Smooth muscle cell of the brain vasculature (primary cell): ENCODE measurements around the gene KRTAP10-10.
"Not testable (repeated sequence)": the region's sequence is repeated elsewhere in the genome, so short reads cannot be mapped to it uniquely, and the experiment has no call there.

Experiments
- DNase-seq: peaks from one replicate; pipeline ENCODE4 v3.0.0-alpha.2; 2012; ENCODE audit warnings: low read depth, low spot score

Gene KRTAP10-10

DNA sequence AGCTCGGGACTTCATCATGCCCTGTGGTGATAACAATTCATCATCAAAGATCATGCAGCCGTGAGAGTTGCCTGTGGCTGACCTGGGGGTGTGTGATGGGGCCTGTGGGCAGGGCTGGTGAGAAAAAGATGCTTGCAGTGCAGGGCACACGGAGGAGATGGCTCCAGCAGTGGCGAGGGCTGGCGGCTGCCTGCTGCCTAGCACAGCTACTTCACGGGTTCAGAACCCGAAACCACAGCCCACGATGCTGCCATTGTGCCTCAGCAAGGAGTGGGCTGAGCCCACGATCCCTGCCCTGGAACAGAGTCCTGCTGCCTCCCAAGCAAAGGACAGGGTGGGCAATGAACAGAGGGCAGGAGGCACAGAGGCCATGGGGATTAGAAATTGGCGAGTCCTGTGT lies 10.9 kb upstream of the KRTAP10-10 start:
- DNase-seq: no peak

DNA sequence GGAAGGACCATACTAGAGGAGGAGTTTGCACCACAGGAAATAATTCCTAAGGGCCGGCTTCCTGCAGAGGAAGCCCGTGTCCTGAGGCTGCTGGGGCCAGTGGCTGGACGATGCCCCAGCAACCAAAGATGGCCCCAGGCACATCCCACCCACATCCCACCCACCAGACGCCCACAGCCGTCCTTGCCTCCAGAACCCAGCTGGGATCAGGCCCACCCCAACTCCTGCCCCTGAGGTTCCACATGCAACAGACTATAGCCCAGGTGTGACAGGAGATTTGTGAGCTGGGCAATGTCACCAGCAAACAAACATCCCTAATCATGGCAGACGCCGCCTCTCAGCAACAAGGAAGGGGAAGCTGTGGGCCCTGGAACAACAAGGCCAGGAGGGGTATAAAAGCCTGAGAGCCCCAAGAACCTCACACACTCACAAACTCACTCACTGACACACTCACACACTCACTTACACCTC lies 10.4 kb upstream of the KRTAP10-10 start, which contains the start of gene KRTAP10-9:
Gene KRTAP10-9 (plus strand): TSS at position 421 of the 471 bp plus-strand sequence. CDS start 79 bp downstream, outside the sequence.
- DNase-seq: no peak

DNA sequence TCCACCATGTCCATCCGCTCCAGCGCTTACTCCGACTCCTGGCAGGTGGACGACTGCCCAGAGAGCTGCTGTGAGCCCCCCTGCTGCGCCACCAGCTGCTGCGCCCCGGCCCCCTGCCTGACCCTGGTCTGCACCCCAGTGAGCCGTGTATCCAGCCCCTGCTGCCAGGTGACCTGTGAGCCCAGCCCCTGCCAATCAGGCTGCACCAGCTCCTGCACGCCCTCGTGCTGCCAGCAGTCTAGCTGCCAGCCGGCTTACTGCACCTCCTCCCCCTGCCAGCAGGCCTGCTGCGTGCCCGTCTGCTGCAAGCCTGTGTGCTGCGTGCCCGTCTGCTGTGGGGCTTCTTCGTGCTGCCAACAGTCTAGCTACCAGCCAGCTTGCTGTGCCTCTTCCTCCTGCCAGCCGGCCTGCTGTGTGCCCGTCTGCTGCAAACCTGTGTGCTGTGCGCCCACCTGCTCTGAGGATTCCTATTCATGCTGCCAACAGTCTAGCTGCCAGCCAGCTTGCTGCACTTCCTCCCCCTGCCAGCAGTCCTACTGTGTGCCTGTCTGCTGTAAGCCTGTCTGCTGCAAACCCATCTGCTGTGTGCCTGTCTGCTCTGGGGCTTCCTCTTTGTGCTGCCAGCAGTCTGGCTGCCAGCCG lies 9.9 kb upstream of the KRTAP10-10 start:
- DNase-seq: not testable (repeated sequence)

DNA sequence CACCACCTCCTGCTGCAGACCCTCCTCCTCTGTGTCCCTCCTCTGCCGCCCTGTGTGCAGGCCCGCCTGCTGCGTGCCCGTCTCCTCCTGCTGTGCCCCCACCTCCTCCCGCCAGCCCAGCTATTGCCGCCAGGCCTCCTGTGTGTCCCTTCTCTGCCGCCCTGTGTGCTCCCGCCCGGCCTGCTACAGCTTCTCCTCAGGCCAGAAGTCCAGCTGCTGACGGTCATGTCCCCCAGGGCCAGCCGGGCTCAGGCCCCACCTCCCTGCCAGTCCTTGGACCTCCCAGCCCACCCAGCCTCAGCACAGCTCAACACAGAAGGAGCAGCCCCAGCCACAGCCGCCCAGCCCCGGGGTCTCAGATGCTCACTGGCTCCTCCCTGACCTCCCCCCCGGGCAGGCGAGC lies 9.3 kb upstream of the KRTAP10-10 start:
- not testable (repeated sequence) for DNase-seq

DNA sequence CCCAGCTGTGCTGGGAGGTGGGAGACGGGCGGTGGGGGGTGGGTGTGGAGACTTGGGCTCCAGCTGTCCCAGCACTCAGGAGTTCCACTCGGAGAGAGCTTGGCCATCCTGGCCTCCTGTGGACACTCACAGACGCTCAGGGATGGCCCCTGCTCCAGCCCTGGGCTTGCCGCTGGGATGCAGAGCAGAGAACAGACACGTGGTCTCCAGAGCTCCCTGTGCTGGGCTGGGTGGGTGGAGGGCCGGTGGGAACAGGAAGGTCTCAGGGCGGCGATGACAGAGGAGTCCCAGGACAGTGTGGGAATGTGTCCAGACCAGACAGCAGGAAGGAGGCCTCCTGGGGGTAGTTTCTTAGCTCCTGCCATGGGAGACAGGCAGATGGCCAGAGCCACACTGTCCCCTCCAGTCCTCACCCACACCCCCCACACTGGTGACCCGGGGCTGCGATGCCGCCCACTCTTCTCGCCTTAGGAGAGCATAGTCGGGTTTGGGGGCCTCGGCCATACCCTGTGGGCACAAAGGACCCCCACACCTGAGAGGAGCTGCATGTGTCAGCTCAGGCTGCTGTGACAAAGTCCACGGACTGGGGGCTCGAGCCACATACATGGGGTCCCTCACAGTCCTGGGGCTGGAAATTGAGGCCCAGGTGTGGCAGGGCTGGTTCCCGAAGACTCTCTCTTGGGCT lies 8.3 kb upstream of the KRTAP10-10 start:
- DNase-seq: no peak

DNA sequence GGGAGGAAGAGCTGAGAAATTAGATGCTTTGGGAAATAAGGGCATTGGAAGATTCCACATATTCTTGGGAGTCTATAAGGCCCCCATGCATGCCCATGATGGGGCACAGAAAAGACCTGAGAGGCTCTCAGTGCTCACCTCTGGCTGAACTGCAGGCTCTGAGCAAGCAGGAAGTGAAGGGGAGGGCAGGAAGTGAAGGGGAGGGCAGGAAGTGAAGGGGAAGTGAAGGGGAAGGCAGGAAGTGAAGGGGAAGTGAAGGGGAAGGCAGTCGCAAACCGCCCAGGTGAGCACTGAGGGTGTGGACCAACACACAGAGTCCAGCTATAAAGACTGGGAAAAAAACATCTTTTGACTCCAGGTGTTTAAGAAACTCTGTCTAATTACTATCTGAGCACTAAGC lies 6.7 kb upstream of the KRTAP10-10 start:
- DNase-seq: no peak

DNA sequence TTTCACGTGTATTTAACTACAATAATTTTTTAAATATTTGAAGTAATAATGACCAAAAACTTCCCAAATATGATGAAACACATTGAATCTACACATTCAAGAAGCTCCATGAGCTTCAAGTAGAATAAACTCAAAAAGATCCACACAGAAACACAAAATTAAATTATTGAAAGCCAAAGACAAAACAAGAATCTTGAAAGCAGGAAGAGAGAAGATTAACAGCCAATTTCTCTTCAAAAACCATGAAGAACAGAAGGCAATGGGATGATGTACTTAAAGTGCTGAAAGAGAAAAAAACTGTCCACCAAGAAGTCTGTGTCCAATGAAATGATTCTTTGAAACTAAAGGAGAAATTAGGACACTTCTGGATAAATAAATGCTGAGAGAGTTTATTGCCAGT lies 5.1 kb upstream of the KRTAP10-10 start:
- DNase-seq: no peak

DNA sequence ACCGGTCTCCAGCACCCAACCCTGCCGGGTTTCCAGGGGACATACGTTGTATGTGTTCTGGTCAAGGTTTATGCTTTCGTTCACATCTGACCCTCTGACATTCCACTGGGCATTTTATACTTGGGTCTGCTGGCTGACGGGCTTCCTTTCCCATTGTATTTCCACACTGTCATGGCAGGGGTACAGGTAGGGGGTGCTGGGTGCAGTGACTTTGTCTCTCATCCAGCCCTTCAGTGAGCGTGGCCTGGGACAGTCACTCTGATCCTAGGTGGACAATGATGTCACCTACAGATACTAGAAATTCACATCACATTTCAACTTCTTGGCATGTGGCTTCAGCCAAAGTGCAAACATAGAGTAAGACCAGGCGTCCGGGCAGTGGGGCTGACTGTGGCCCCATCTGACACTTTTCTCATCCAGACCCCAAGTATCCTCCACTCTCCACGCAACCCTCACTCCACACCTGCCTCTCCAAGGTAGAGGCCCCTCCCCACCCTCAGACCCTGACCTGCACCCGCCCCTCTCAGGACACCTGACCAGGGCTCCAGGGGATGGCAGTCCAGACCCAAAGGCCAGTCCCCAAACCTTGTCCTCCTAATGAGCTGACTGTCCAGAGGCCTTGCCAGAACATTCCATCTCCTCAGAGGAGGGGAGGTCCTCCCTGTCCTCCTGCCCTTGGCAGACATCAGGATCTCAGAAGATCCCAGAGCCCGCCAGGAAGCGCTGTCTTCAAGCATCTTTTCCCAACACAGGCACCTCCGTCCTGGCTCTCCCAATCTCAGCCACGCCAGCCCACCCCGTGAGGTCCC lies 743 bp upstream of the KRTAP10-10 start:
- no peak for DNase-seq

DNA sequence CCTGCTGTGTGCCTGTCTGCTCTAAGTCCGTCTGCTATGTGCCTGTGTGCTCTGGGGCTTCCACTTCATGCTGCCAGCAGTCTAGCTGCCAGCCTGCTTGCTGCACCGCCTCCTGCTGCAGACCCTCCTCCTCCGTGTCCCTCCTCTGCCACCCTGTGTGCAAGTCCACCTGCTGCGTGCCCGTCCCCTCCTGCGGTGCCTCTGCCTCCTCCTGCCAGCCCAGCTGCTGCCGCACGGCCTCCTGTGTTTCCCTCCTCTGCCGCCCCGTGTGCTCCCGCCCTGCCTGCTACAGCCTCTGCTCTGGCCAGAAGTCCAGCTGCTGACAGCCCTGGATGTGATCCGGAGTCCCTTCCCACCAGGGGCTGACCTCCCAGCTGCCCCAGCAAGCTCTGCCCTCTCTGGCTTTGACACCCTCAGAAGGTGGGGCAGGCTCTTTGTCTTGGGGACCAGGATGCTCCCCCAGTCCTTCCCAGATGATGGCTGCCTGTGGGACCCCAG lies 744 bp downstream of the KRTAP10-10 start:
- not testable (repeated sequence) for DNase-seq

DNA sequence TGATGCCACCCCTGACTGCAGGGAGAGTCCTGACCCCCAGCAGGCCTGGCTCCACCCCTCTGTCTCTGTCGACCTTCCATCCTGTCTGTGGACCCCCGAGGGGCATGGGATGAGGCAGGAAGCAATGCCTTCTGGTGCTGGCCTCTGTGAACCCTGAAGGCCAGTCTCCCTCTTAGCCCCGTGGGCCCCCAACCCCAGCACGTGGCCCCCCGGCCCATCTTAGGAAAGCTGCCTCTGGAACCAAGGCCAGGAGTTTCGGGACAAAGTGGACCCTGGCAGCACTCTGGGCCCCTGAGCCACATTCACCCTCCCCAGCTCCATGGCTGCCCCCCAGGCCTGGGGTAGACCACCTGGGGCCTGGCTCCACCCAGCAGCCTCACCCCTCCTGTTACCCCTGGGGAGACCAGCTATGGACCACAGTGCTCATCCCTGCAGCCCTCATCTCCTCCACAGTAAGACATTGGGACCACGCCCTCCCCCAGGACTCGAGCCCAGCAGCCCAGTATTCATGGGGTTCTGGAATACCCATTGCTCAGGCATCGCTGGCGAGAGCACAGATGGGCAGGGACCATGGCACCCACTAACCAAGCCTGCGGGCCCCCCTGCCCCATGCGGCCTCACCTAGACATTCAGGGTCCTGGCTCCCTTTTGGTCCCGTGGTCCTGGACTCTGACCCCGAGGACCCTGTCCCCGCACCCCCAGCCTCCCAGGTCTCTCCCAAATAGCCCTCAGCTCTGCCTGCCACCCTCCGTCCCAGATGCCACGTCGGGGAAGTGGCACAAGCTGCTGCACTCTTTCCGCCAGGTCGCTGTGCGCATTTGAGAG lies 1.6 kb downstream of the KRTAP10-10 start:
- not testable (repeated sequence) for DNase-seq

DNA sequence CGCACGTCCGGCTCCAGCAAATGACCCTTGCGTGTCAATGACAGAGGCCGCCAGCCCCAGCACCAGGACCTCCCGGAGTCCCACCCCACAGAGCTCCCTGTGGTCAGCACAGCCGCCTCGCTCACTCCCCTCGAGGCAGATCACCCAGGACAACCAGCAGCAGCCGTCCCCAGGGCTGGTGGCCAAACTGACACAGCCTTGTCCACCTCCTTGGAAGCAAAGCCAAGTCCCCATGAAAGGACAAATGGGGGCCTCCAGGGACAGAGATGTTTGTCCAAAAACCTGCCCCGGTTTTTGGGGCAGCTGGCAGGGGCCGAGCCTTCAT lies 2.1 kb downstream of the KRTAP10-10 start:
- no peak for DNase-seq

DNA sequence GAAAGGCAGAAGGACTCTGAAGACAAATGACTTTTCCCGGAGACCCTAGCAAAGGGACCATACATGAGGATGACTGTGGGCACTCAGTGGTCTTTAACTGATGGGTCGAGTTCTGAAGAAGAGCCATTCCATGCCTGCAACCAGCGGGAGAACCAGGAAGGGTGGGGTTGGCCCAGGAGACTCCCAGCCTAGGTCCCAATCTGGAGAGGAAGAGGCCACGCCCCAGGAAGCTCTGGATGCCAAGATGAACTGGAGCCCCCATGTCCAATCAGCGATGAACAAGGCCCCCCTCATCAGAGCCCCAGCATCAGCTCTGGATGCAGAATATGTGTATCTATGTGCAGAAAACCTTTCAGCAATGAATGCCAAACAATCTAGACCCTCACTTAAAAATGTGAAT lies 3.6 kb downstream of the KRTAP10-10 start:
- DNase-seq: no peak

DNA sequence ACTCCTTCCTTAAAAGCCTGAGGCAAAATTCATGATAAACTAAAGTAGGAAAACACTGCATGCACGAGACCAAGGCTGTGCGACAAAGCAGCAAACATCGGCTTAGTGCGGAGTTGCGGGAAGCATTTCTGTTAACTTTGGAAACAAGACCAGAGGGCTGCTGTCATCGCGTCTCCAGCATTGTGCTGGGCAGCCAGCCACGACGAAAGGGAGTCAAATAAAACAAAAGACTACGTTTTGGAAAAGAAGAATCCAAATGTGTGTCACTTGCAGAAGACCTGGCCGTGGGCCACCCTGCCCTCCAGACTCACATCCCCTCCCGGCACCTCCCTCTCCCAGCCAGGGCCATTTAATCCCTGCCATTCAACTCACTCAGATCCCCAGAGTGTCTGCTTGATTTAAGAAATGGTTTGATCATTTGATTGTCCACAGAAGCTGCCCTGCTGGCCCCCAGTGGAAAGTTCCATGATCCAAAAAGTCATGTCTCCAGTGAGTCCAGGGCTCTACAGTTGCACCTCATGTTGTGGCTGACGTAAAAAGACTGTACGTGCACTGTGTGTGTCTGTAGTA lies 6.7 kb downstream of the KRTAP10-10 start:
- DNase-seq: no peak

DNA sequence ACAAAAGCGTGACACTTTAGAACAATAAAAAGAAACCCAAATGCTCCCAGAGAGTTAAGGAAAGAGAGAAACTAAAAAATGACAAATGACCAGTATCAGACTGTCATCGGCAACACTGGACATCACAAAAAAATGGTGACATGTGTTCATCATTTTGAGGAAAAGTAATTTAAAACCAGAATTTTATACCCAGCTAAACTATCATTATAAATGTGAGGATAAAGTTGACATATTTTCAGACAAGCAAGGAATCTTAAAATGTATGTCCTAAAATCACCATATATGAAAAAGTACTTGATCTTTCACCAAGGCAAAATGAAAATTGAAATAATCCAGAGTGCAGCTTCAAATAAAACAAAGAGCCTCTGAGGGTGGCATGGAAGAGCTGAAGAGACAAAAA lies 7.7 kb downstream of the KRTAP10-10 start:
- no peak for DNase-seq

DNA sequence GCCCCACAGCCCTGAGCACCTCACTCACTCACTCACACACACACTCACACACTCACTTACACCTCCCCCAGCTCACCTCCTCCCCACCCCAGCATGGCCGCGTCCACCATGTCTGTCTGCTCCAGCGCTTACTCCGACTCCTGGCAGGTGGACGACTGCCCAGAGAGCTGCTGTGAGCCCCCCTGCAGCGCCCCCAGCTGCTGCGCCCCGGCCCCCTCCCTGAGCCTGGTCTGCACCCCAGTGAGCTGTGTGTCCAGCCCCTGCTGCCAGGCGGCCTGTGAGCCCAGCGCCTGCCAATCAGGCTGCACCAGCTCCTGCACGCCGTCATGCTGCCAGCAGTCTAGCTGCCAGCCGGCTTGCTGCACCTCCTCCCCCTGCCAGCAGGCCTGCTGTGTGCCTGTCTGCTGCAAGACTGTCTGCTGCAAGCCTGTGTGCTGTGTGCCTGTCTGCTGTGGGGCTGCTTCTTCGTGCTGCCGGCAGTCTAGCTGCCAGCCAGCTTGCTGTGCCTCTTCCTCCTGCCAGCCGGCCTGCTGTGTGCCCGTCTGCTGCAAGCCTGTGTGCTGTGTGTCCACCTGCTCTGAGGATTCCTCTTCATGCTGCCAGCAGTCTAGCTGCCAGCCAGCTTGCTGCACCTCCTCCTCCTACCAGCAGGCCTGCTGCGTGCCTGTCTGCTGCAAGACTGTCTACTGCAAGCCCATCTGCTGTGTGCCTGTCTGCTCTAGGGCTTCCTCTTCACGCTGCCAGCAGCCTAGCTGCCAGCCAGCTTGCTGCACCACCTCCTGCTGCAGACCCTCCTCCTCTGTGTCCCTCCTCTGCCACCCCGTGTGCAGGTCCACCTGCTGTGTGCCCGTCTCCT lies 9.4 kb downstream of the KRTAP10-10 start, which contains the start of gene KRTAP10-11:
Gene KRTAP10-11 (plus strand): TSS at position 49 of the 856 bp plus-strand sequence. CDS start 45 bp downstream, at position 94.
- DNase-seq: not testable (repeated sequence)

DNA sequence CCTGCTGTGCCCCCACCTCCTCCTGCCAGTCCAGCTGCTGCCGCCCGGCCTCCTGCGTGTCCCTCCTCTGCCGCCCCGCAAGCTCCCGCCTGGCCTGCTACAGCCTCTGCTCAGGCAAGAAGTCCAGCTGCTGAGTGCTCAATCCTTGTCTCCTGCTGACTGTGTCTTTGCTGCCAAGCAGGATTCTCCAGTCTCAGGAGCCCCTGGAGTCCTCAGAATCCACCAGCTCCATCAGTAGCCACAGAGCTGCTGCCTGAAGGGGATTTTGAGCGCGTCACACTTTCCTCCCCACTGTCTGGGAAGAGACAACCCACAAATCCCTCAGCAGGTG lies 10.0 kb downstream of the KRTAP10-10 start:
- DNase-seq: no peak

DNA sequence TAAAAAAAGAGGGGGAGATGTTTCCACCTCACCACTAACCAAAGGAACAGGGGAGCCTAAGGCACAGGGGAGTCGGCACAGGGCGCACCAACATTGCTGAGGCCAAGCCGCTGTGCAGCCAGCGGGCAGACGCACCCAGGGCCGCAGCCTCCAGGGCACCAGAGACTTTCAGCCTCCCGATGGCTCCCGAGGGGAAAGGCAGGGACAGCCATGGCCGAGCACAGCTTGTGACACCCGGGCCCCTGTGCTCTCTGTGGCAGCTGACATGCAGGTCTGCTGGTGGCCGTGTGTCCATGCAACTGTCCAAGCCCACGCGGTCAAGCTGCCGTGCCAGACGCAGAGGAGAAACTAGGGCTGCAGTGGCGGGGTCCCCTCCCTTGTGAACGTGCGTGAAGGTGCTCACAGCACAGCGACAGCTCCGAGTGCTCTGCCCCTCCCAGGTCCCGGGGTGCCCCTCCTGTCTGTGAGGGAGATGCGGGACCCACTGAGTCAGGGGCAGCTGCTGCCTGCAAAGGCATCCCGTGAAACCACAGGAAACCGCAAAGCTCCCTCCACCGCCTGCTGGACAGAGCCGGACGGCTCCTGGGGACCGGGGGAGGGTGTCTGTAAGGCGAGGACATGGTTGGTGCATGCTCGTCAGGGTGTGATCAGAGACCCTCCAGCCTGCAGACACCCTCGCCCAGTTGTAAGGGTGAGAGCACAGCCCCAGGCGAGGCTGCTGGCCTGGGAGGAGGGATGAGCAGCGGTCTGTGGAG lies 11.6 kb downstream of the KRTAP10-10 start:
- DNase-seq: no peak

DNA sequence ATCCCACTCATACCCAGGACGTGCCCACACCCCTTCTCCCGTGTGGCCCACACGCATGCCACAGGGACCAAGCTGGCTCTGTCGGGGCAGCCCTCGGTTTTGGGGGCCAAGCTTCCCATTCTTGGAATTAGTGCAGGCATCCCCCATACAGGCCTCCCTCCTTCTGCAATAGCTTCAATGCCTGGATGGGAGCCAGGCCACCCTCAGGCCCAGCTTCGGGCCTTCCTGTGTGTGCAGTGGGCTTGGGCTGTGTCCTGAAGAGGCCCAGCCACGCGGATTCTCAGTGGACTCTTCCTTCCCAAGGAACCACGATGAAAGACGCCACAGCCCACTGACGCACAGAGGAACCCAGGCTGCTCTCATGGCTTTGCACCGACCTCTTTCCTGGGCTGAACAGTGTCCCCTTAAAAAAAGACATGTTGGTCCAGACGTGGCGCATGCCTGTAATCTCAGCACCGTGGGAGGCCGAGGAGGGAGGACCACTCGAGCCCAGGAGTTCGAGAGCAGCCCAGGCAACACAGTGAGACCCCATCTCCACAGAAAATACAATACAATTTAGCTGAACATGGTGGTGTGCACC lies 12.5 kb downstream of the KRTAP10-10 start:
- no peak for DNase-seq
